Subcutaneous adipose tissue (tissue), 4 donors: ENCODE data around the gene PHLPP1. TPM values are rescaled to one million over a fixed set of nuclear protein-coding genes. Genes with fewer than 3 reads are reported as not detected.

ENCODE experiments used
- total RNA-seq, 4 donors: library from RNA; depleted of rRNA; stranded (reverse); fragments of >200 nt; gene quantifications; one replicate each; pipeline ENCODE4 v1.1.0, GENCODE V29; 2016
- TF ChIP-seq, protein P1 (sequence below): fragments of 450-650 bp; IDR thresholded peaks from one replicate; pipeline ENCODE4 v1.5.1; 2016; ENCODE audit warnings: low read depth, mild to moderate bottlenecking, control low read depth, antibody characterized with exemption, moderate library complexity

PHLPP1 gene
- total RNA-seq, 4 donors from 2014 or later, result 9.7 to 28.3 (median 21.2) TPM

DNA sequence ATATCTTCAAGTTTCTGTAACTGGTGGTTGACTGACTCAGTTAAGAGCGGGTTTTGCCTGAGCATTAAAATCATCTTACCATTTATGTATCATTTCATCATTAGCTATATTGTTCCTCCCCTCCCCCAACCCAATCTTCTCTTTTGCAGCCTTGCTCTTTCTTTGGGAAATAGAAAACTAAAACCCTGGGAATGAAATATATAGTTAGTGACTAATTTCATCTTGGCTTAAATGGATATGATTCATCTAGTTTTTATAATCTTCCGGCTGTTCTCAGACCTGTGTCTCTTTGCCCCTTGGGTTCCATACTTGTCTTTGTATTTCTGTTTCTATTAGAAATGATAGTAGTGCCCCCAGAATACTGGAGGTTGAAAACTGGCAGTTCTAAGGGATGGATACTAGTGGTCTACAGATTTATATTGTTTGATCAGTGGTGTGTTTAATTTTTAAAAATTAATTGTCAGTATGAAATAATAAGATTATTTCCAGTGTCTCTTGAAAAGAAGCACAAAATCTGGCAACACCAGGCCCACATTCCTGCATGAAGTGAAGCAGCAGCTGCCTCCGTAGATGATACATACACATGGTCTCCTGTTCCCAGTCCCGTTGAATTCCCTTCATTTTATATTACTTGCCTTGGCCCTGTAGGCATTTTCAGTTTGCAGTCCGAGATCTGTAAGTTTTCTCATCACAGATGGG, 44.5 kb downstream of the PHLPP1 start:
- TF ChIP-seq, protein P1, sequence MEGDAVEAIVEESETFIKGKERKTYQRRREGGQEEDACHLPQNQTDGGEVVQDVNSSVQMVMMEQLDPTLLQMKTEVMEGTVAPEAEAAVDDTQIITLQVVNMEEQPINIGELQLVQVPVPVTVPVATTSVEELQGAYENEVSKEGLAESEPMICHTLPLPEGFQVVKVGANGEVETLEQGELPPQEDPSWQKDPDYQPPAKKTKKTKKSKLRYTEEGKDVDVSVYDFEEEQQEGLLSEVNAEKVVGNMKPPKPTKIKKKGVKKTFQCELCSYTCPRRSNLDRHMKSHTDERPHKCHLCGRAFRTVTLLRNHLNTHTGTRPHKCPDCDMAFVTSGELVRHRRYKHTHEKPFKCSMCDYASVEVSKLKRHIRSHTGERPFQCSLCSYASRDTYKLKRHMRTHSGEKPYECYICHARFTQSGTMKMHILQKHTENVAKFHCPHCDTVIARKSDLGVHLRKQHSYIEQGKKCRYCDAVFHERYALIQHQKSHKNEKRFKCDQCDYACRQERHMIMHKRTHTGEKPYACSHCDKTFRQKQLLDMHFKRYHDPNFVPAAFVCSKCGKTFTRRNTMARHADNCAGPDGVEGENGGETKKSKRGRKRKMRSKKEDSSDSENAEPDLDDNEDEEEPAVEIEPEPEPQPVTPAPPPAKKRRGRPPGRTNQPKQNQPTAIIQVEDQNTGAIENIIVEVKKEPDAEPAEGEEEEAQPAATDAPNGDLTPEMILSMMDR, result no peak

GRCh38 chr18:62760403-62760734, 45.0 kb downstream of the PHLPP1 start:
- TF ChIP-seq, protein P1, result no peak

DNA sequence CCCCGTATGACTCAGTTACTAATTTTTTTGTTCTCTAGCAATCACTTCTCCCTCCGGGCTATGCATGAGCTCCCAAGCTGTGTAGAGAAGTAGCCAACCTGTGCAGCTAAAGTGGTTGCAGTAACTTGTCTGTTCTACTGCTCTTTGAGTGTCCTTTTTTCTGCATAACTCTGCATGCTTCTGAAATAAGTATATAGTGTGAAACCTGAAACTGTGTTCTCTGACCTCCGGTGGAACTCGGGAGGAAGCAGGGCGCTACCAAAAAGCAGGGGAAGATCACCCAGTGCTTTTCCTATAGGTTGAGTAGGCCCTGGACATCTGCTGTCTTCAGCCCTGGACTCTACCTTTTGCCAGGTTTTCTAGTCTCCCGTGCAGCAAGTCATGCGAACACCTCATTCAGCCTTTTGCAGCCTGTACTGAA, 47.8 kb downstream of the PHLPP1 start:
- TF ChIP-seq, protein P1, result no peak

GRCh38 chr18:62766266-62766665, 50.9 kb downstream of the PHLPP1 start:
- TF ChIP-seq, protein P1, result no peak

DNA sequence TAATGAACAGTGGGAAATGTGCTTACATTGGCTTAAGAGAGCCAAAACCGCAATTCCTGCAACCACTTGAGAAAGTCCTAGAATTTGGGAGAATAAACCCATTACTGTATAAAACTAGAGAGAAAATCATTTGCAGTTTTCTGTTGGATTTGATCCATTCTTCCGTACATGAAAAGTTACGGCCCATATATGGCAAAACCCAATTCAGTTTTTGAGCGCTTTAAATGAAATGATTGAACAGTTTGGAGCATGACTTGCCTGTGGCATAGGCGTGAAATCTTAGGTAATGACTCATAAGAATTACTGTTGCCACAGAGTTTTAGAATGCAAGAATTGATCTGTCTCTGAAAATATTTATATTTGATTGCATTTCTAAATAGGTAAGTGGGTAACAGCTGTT, 52.0 kb downstream of the PHLPP1 start:
- TF ChIP-seq, protein P1, result no peak

GRCh38 chr18:62767836-62768557, 52.7 kb downstream of the PHLPP1 start:
- TF ChIP-seq, protein P1, result no peak

- TF ChIP-seq, protein P1, result no peak
These were observed 53.2 kb downstream of the PHLPP1 start for GRCh38 chr18:62768558-62768943.
